Spleen (tissue), 7 donors: ENCODE results near the gene LRRC10B.

Experiments used
- CTCF ChIP-seq, 11 experiments: fragments of 200-600 bp in 7 of 11; fragments of 450-650 bp in 4 of 11; sonication (generic) in 4 of 11; IDR thresholded peaks in 8 of 11; conservative IDR thresholded peaks in 3 of 11; 1 replicate in 7 of 11; 2 replicates in 4 of 11; pipeline versions ENCODE4 v1.4.0 to v1.8.0; 2016 to 2021; ENCODE audit warnings: antibody characterized with exemption in 11 of 11, inconsistent platforms in 4 of 11, mild to moderate bottlenecking in 1 of 11
- POLR2A ChIP-seq, 3 donors: fragments of 450-650 bp; IDR thresholded peaks; one replicate each; pipeline ENCODE4 v1.5.1; 2017; ENCODE audit warnings: antibody characterized with exemption in 3 of 3, mild to moderate bottlenecking in 1 of 3
- POLR2AphosphoS5 ChIP-seq, 3 donors: sonication (generic); formaldehyde crosslinking; IDR thresholded peaks; one replicate each; pipeline ENCODE4 v1.5.1; 2017; ENCODE audit warnings: antibody characterized with exemption in 3 of 3
- donor health status: DM: no; HTN: no; CAD: no; lungs with moderate emphysema.
- donor health status: DM: no; HTN: no; CAD: no.
- donor health status: DM: no; HTN: no; CAD: no.

GRCh38 chr11:61497473-61497872, 11.1 kb upstream of the LRRC10B start:
- TF ChIP-seq CTCF (IDR thresholded peaks at IDR 0.05 in 8 of 11, conservative IDR thresholded peaks at IDR 0.05 in 3 of 11) (no peak), POLR2AphosphoS5 (IDR thresholded peaks at IDR 0.05) (no peak), POLR2A (IDR thresholded peaks at IDR 0.05) (no peak)
